HG03196 (cell line): ENCODE results near the gene NOS1AP.

Experiments used
- ATAC-seq: cut with Tn5 transposase; IDR thresholded peaks from one replicate; pipeline ENCODE4 v1.9.1; 2021; ENCODE audit not compliant: unreplicated experiment

The NOS1AP gene

DNA sequence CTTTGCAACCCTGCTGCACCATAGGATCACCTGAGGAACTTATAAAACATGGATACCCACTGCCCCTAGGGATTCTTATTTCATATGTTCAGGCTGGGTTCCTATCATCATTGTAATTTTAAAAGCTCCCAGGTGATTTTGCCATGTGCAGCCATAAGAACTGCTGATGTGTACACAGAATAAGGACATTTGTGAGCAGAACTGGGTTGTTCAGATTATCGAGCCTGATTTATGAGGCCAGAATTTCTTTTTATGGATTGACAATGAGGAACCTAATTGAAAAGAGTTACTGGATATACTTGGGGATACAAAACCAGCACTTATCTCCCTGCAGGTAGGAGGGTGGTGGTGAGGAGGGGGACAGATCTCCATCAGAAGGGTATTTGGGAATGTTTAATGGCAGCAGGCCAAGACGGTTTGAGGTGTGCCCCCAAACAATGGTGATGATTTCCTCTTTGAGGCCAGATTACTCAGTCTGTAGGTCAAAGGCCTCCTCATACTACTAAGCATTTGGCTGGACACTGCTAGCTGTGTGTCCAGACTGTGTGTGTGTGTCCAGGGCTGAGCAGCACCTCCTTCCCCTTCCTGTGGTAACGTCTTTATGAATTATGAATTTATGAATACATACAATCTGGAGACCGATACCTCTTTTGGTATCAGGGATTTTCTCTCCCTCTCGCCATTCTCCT, 18.9 kb downstream of the NOS1AP start:
- ATAC-seq = no peak

DNA sequence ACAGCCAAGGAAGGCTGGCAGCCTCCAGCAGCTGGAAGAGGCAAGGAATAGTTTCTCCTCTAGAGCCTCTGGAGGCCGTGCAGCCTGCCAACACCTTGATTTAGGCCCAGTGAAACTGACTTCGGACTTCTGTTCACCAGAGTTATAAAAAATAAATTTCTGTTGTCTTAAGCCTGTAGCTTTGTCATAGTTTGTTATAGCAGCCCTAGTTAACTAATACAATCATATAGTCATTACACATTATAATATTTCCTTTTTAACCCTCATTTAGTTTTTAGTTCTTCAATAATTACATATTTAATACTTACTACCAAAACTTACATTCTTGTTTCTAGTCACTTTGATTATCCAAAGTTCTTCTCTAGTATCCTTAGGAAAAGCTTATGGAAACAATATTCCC, 20.3 kb downstream of the NOS1AP start:
- ATAC-seq = no peak

DNA sequence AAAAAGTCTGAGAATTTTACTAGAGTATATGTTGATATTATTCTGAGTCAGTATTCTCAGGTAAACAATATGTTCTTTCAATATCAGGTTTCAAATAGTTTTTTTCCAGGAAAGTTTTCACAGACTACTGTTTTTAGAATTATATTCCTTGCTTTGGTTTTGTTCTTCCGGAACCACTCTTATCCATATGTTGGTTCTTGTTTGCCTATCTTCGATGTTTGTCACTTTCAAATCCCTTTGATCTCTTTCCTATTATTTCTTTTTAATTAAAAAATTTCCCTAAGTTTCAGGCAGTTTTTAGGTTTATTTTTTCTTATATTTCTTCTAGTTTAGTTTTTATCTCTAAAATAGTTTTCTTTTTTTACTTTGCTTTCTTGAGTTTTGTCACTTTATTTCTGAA, 20.9 kb downstream of the NOS1AP start:
- ATAC-seq = no peak

DNA sequence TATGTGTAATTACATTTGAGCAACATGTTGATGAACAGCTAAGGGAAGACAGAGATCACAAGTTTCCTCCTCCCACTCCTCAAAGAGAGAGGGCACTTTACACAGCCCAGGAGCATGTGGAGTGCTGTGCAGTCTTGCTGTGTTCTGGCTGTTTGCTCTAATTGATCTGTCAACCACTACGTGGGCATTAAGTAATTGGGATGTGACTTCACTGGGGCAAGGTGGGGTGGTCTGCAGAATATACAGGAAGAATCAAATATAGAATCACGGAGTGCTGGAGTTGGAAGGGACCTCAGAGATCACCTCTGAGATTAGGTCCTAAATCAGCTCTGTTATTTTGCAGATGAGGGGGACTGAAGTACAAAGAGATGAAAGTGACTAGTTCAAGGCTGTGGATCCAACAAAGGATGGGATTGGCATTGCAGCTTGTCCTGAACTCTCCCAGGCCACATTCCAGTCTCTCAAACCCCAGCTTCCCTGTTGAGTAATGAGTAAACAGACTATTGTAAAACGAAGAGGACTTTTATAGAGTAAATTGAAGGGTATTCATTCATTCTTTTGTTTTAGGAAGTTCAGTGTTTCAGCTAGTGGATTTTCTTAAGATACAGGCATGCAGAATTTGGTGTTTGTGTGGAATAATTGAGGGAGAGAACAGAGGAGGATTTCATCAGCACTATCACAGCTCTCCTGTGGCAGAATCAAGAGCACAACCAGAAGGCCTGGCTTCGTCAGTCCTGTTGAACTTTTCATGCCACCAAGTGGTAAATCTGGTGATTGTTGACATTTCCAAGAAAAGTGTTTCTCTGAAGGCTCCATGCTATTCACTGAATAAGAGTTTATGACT, 22.4 kb downstream of the NOS1AP start:
- no peak for ATAC-seq

DNA sequence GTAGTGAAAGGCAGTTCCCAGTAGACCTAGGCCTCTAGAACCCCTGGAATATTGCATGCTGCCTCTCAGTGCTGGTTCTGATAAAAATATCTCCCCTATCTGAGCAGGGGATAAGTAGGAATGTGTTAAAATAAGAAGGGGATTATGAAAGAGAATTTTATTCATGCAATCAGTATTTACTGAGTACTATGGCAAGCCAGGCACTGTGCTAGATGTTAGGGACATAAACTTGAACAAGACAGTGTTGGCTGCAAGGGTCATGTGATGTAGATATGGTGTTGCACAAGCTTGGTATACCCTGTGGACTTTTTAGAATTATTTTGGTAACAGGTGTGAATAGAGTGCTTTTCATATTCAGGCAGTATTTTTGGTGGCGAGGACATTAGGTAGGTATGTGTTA, 23.6 kb downstream of the NOS1AP start:
- ATAC-seq = no peak

DNA sequence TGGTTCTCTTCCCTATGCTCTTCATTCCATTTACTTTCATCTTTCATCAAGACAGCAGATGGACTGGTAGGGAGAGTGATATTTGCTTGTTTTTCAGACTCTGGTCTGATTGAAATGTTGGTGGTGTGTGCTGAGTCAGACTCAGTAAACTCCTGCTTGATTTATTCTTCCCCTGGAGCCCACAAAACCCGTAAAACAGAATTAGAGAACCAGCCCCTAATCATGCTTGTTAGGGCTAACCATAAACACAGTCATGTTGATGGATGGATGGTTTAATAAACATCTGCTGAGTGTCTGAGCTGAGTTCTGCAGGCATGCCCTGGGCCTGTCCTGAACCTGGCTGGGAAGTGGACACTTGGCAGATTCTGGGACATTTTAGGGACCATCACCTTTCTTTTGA, 24.8 kb downstream of the NOS1AP start:
- ATAC-seq = no peak

DNA sequence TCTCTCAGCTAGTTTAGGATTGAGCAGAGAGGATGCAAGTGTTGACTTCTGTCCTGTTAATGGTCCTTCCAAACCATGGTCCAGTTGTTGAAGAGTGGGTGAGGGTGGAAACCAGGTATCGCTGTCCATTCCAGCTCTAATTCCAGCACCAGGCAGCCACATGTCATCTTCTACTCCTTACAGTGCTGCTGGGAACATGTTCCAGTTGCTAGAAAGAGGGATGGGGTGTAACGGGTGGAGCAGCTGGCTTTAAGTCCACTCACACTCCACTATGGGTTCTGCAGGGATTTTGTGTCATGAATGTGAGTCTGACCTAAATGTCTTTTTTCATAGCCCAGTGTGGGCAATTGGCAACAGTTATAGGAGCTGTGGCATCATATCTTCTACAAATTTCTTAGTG, 25.2 kb downstream of the NOS1AP start:
- no peak for ATAC-seq

DNA sequence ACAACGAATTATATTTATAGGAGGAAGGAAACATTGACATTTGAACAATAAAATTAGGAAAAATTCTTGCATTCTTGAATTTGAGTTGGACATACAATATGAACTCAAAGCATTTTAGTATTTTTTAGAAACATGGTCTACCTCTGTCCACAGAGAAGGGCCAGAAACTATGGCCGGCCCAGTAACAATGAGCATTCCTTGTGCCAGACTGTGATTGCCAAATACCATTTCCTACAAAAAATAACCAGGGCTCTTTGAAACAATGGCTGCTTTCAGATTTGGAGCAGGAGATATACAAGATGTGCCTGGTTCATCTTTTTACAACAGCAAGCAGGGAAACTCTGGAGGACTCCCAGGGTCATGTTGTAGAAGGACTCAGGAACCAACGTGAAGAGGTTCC, 38.4 kb downstream of the NOS1AP start:
- no peak for ATAC-seq

DNA sequence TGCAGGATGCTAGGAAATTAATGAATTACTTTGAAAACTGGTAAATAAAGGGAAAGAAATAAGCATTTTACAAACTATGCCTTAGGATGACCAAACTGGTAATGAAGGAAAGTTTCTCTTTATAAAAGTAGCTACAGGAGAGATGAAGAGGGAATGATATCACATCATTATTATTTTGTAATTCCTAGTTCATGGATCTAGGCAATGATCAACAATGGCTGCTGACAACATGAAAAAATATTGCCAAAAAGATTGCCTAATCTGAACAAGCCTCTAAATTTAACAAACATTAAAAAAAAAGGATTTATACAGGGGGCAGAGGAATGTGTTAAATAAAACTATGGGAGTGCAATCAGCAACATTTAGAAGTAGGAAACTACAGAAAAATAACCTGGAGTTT, 38.9 kb downstream of the NOS1AP start:
- ATAC-seq = no peak

DNA sequence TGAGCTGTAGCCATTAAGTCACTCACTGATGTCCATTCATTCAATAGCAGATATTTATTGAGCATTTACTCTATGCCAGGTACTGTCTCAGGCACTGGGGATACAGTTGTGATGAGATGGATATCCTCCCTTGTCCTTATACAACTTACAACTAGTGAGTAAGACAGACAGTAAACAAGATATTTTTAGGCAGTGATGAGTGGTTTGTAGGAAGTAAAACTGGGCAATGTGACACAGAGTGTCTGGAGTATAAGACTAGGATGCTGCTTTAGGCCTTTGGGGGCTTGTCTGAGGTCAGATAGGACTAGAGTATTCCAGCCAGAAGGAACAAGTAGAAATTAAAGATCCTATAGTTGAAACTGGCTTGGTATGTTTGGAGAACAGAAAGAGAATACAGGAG, 41.4 kb downstream of the NOS1AP start:
- no peak for ATAC-seq

DNA sequence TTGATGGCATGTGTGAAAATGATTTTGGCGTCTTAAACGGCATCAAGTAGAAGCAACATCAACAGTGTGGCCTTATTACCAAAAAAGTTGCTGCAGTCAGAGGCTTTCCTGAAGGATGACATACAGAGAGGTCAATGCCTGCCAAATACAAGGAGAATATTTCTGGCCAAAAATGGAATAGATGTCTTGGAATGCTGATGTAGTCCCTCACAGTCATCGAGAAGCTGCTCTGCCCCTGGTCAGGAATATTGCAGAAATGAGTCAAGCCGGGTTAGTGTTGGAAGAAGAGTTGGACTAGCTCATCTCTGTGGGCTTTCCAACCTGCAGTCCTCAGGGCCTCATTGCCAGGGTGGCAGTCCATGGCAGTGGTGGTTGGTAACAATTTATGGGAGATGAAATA, 42.1 kb downstream of the NOS1AP start:
- no peak for ATAC-seq

DNA sequence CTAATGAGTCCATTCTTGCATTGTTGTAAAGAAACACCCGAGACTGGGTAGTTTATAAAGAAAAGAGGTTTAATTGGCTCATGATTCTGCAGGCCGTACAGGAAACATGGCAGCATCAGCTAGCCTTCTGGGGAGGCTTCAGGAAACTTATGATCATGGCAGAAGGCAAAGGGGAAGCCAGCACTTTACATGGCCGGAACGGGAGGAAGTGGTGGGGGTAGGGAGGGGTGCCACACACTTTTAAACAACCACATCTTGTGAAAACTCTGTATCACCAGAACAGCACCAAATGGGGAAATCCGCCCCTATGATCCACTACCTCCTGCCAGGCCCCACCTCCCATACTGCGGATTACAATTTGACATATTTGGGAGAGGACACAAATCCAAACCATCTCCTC, 43.9 kb downstream of the NOS1AP start:
- ATAC-seq = no peak

DNA sequence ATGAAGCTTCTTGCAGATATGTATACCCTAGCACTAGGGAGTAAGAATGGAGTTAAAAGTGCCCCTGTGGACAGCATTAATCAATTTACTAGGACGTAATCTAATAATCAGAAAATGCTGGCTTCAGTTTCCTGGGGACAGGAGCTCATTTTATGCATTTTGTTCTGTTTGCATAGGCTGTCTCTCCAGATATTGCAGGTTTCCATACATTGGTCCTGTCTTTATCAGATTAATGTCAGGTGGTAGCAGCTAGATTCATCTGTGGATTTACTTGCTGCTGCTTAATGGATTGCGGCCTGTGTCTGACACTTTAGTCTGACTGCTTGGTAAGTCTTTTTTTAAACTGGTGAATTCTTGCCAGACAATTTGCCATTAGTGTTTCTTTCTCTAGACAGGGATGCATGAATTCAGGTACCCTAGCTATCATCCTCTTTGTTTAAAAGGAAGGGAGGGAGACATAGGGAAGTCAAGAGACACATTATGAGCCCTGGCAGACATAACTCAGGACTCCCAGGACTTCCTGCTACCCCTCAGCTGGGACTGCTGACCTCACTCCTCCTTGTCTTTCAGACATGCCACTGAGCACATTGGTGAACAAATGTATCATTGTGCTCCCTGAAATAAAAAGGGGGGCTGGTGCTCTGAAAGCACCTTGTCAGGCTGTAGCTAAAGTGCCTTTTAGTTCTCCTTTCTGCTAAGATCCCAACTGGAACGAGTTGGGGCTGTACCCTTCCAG, 47.7 kb downstream of the NOS1AP start:
- no peak for ATAC-seq

DNA sequence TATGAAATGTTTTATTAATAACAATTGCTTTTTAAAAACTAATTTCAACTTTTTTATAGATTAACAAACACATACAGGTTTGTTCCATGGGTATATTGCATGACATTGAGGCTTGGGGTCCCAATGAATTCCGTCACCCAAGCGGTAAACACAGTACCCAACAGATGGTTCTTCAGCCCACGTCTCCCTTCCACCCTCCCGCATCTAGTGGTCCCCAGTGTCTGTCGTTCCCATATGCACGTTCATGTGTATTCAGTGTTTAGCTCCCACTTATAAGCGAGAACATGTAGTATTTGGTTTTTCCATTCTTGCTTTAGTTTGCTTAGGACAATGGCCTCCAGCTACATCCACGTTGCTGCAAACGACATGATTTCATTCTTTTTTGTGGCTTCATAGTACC, 48.6 kb downstream of the NOS1AP start:
- no peak for ATAC-seq

DNA sequence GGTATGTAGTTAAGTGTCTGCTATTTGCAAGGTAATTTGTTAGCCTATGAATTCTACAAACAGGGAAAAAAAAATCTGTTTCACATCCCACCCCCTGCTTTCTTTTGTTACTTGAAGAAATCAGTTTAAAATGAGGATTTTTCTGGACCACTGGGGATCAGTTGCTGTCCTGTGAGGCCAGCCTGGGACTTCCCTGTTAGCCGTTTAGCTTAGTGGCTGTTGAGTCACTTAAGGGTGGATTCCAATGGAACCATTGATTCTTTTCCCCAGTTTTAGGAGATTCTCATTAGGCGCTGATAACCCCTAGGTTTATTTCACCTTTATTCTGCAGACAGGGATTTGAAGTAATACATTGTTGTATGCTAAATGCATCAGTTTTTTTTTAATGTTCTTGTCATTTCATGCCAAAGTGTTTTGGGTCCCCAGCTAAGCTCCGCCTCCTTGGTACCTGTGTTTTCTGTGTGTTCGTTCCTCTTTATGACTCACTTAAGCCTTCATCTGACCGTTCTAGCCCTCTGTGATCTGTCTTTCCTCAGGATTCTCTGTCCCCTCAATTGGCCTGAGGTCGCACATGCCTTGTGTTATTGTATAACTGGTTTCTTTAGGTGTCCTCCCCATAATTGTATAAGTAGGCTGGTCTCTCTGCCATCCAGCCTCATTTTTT, 59.3 kb downstream of the NOS1AP start:
- ATAC-seq = no peak

DNA sequence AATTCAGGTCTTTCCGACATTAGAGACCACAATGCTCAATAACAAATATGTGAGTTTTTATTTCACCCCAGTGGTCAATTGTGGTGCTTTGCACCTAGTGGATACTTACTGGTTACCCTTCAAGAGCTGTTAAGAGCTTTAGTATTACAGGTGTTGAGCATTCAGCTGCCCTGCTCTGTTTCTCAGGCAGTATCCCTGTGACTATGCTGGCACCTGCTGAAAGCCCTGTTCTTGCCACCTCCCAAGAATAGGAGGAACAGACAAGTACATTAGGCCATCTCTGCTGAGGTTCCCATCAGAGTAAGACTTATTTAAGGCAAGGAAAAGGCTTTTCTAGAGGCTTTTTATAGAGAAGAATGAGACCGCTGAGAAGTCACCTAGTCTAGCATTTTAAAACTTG, 60.8 kb downstream of the NOS1AP start:
- ATAC-seq = no peak

DNA sequence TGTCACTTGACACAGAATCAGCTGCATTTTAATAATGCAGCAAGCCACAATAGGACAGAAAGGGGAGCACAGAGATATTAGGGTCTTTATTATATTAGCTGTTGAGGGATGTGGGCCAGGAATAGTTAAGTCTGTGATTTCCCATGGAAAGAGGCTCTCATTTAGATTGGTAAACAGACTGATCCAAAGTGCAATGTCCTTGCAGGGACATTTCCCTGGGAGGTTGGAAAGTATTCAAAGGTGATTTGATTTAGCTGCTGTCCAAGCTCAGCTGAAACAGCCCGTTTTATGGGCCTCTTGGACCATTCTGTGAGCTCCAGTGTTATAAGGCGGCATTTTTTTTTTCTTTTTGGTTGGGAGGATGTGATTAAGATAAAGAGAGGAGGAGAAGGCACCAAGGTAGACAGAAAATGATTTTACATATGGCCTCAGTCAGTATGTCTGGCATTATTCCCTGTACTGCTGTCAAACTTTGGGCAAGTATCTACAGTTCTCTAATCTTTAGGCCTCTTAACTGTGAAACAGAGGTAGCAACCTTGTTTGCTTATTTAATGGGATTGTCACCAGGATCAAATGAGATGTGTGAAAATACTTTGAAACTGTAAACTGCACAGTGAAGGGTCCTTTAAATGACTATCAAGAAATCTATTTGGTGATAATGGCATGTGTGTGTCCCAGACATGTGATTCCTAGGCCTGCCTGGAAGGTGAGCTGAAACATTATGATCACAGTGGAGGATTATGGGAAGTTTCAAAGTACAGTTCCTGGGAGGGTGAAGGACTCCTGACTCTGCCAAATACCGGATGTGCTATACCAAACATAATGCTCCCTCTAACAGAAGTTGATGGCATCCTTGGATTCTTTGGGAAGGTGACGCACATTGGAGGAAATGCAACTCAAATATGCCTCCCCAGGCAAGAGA, 62.2 kb downstream of the NOS1AP start:
- no peak for ATAC-seq

DNA sequence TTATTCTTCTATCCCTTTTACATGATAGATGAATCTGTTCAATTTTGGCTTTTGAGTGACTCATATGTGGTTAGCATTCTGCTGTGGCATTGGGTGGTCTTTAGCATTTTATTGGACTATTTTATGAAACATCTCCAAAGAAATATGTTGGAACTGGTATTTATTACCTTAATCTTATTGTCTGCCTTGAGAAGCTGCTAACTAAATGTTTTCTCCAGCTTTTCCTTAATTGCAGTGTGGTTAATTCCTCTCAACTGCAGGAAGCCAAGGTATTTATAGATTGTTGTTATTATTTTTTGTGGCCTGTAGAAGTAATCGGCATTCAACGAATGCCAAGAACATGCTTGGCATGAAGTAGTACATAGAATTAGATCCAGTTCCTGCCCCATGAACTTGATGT, 64.1 kb downstream of the NOS1AP start:
- ATAC-seq = no peak

DNA sequence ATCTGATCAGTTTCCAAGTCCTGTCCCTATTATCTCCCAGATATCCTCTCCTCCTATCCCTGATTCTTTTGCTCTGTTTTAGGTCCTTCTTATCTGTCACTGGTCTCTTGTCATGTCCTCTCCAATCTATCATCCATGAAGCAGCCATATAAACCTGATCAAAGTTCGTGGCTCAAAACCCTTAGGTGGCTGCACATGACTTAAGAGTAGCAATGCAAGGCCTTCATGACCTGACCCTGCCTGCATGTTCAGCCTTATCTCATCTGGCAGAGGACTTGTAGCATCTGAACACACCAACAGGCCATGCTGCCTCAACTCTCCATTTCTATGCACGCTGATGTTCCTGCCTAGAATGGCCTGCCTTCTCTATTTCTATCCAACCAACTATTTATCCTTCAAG, 65.2 kb downstream of the NOS1AP start:
- no peak for ATAC-seq

DNA sequence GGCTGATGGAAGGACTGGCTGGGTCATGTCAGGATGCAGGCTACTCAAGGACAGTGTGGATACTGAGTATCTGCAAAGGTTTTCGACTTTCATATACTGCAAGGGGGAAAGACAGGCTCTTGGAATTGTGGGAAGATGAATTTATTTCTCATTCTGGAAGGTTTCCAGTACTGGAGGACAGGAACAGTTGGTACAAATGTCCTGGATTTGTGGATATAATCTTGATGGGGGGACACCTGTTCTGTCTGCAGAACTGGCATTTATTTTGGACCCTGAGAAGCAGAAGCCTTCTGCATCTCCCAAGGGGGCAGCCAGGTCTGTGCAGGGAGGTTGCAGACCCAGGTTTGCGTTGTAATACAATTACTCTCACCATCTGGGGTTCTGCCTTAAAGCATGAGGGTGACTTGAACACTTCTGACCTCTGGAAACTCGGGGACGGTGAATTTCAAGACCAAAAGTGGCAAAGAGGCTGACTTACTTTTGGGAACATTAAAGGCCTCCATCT, 65.8 kb downstream of the NOS1AP start:
- ATAC-seq = no peak
